IMR-90 (cell line): ENCODE measurements around the gene STEAP1. TPM values are rescaled to one million over a fixed set of nuclear protein-coding genes. Genes with fewer than 3 reads are reported as not detected.
"Not testable (repeated sequence)": the region's sequence is repeated elsewhere in the genome, so short reads cannot be mapped to it uniquely, and the experiment has no call there.

Experiments used
- ATAC-seq: fragments of 200-7000 bp; cut with Tn5 transposase; 2 replicates; pipeline ENCODE4 v1.9.1; 2020; ENCODE audit warnings: low read depth, mild to moderate bottlenecking, moderate library complexity
- BruUV-seq: library from RNA; stranded (reverse); fragments of 400-500 nt; replicated peaks from 2 replicates; lab custom pipeline; 2021; lab: Mats Ljungman, UMichigan
- CTCF ChIA-PET: fragments of 300-600 bp; formaldehyde crosslinking; extraction: SDS; loops from one replicate; lab custom pipeline; 2021; ENCODE audit warnings: antibody characterized with exemption; lab: Yijun Ruan, JAX
- POLR2A ChIA-PET: fragments of 300-600 bp; sonication (Branson Sonifier 250); formaldehyde crosslinking; loops from one replicate; lab custom pipeline; 2022; ENCODE audit warnings: antibody characterized with exemption; ENCODE audit not compliant: unreplicated experiment; lab: Charles Lee
- DNase-seq: peaks from one replicate; pipeline ENCODE4 v3.0.0; 2013
- H2AFZ ChIP-seq: replicated peaks from 2 replicates; pipeline ENCODE3; 2013; ENCODE audit warnings: low read length, mild to moderate bottlenecking; ENCODE audit not compliant: poor library complexity
- H2AK5ac ChIP-seq: 2 replicates; pipeline ENCODE4 v1.6.1; 2013; ENCODE audit warnings: low read depth, low read length, inconsistent platforms
- H2AK9ac ChIP-seq: replicated peaks from 2 replicates; pipeline ENCODE3; 2013; ENCODE audit warnings: mild to moderate bottlenecking, low read depth, low read length, moderate library complexity; ENCODE audit not compliant: poor library complexity
- H2BK120ac ChIP-seq: 2 replicates; pipeline ENCODE4 v1.6.1; 2013; ENCODE audit warnings: low read depth, low read length, inconsistent platforms
- H2BK15ac ChIP-seq: 3 replicates; pipeline ENCODE4 v1.6.1; 2013; ENCODE audit warnings: low read depth, low read length, inconsistent platforms
- H2BK20ac ChIP-seq: 2 replicates; pipeline ENCODE4 v1.6.1; 2013; ENCODE audit warnings: low read depth, mild to moderate bottlenecking, inconsistent platforms, low read length, moderate library complexity
- H2BK5ac ChIP-seq: 2 replicates; pipeline ENCODE4 v1.6.1; 2013; ENCODE audit warnings: mild to moderate bottlenecking, low read depth, low read length, inconsistent platforms; ENCODE audit not compliant: poor library complexity, severe bottlenecking
- H3K14ac ChIP-seq: replicated peaks from 2 replicates; pipeline ENCODE4 v1.6.1; 2013; ENCODE audit warnings: low read depth, low read length, inconsistent platforms
- H3K18ac ChIP-seq: 2 replicates; pipeline ENCODE4 v1.6.1; 2013; ENCODE audit warnings: low read depth, low read length, control low read depth
- H3K23ac ChIP-seq: 2 replicates; pipeline ENCODE4 v1.6.1; 2013; ENCODE audit warnings: low read depth, low read length, inconsistent platforms
- H3K27ac ChIP-seq: 2 replicates; pipeline ENCODE4 v1.5.1; 2013; ENCODE audit warnings: mild to moderate bottlenecking, control low read depth, low read length; ENCODE audit not compliant: insufficient read depth
- H3K27me3 ChIP-seq: 2 replicates; pipeline ENCODE4 v1.6.1; 2013; ENCODE audit warnings: low read length; ENCODE audit not compliant: control insufficient read depth, insufficient read depth
- H3K36me3 ChIP-seq: 2 replicates; pipeline ENCODE4 v1.6.1; 2013; ENCODE audit warnings: low read length, mixed read lengths; ENCODE audit not compliant: control insufficient read depth, insufficient read depth
- H3K4ac ChIP-seq: 2 replicates; pipeline ENCODE4 v1.6.1; 2013; ENCODE audit warnings: low read depth, low read length, inconsistent platforms
- H3K4me1 ChIP-seq: 2 replicates; pipeline ENCODE4 v1.6.1; 2013; ENCODE audit warnings: low read length, mixed read lengths; ENCODE audit not compliant: control insufficient read depth, insufficient read depth
- H3K4me2 ChIP-seq: 2 replicates; pipeline ENCODE4 v1.6.1; 2013; ENCODE audit warnings: low read depth, mild to moderate bottlenecking, control low read depth, low read length, moderate library complexity
- H3K4me3 ChIP-seq: 2 replicates; pipeline ENCODE4 v1.5.1; 2013; ENCODE audit warnings: low read depth, mild to moderate bottlenecking, control low read depth, low read length, moderate library complexity; ENCODE audit not compliant: insufficient read depth
- H3K56ac ChIP-seq: 2 replicates; pipeline ENCODE4 v1.6.1; 2013; ENCODE audit warnings: low read length, inconsistent platforms; ENCODE audit not compliant: insufficient read depth; ENCODE audit errors: extremely low read depth
- H3K79me1 ChIP-seq, 2 experiments: 2 replicates each; pipeline ENCODE4 v1.6.1; 2013; ENCODE audit warnings: low read length in 2 of 2, inconsistent platforms in 1 of 2, low read depth in 1 of 2
- H3K9ac ChIP-seq: 2 replicates; pipeline ENCODE4 v1.6.1; 2013; ENCODE audit warnings: low read depth, low read length, control low read depth
- H3K9me1 ChIP-seq: 2 replicates; pipeline ENCODE4 v1.6.1; 2013; ENCODE audit warnings: low read length, inconsistent platforms; ENCODE audit not compliant: insufficient read depth
- H3K9me3 ChIP-seq: 2 replicates; pipeline ENCODE4 v1.6.1; 2013; ENCODE audit warnings: low read length; ENCODE audit not compliant: control insufficient read depth, insufficient read depth
- H4K20me1 ChIP-seq: 2 replicates; pipeline ENCODE4 v1.6.1; 2013; ENCODE audit warnings: low read length, inconsistent platforms; ENCODE audit not compliant: insufficient read depth
- H4K5ac ChIP-seq: 2 replicates; pipeline ENCODE4 v1.6.1; 2013; ENCODE audit warnings: mild to moderate bottlenecking, low read depth, low read length, control low read depth
- H4K8ac ChIP-seq, 2 experiments: 2 replicates each; pipeline ENCODE4 v1.6.1; 2013; ENCODE audit warnings: low read depth in 2 of 2, low read length in 2 of 2, control low read depth in 1 of 2, inconsistent platforms in 1 of 2
- H4K91ac ChIP-seq: 2 replicates; pipeline ENCODE4 v1.6.1; 2013; ENCODE audit warnings: low read depth, low read length, inconsistent platforms; ENCODE audit not compliant: insufficient read depth
- ELK1 ChIP-seq: fragments of 150-350 bp; IDR thresholded peaks from 2 replicates; pipeline ENCODE4 v1.6.1; 2016; ENCODE audit warnings: low read depth, mild to moderate bottlenecking, low read length, moderate library complexity, borderline replicate concordance
- MAFK ChIP-seq: IDR thresholded peaks from 2 replicates; pipeline ENCODE4 v1.6.1; 2012; ENCODE audit warnings: low read depth, low read length, improper control_type of control experiment
- WGBS, 2 experiments: methylation state at CpG; one replicate each; pipeline versions ENCODE4 v1.1.5 to v1.1.7; 2013; ENCODE audit warnings: missing lambda C conversion rate in 2 of 2; ENCODE audit not compliant: insufficient read length in 1 of 2; ENCODE audit errors: extremely low coverage in 2 of 2; 5-methylcytosine and 5-hydroxymethylcytosine counted together
- dilution Hi-C: fragments of 300-500 bp; cut with HindIII; formaldehyde crosslinking; loops from one replicate; pipeline ENCODE4 v1.14.3; 2018; ENCODE audit warnings: low sequenced_read_pairs; ENCODE audit not compliant: unreplicated experiment
- in situ Hi-C: fragments of 300-500 bp; cut with MboI; formaldehyde crosslinking; loops from 3 replicates; pipeline ENCODE4 v1.14.3; 2019; ENCODE audit warnings: low sequenced_read_pairs, inconsistent platforms, mixed read lengths
- intact Hi-C: fragments of 100-400 bp; cut with micrococcal nuclease; formaldehyde crosslinking; loops from 2 replicates; pipeline ENCODE4 v1.10.0; 2022
- polyA plus RNA-seq, 3 experiments: library from polyadenylated mRNA; depleted of rRNA; stranded (reverse); fragments of >200 nt; gene quantifications; 2 replicates each; pipeline ENCODE4 v1.2.3, GENCODE V29; 2012; ENCODE audit warnings: low replicate concordance in 1 of 3
- total RNA-seq: library from RNA; depleted of rRNA; stranded (reverse); fragments of >200 nt; gene quantifications from 2 replicates; pipeline ENCODE4 v1.2.3, GENCODE V29; 2012

Gene STEAP1
- total and polyA plus RNA-seq, 2 of the 4 experiments (the other 2 are of a cell fraction) = 3.9 to 5.2 TPM

GRCh38 chr7:90181485-90181884, 27.2 kb downstream of the STEAP1 start:
- BruUV-seq = no TSS peak
- no peak overlapping the region for H3K4me3 ChIP-seq
- H3K56ac ChIP-seq = no peak overlapping the region
- no peak overlapping the region for H3K4ac ChIP-seq
- H4K5ac ChIP-seq = no peak overlapping the region
- no peaks in the 10 kb centered on the region for H3K9me3 ChIP-seq
- intact Hi-C loops (no loop called here), dilution Hi-C loops (no loop called here), in situ Hi-C loops (no loop called here)
- no peak overlapping the region for H2BK120ac ChIP-seq
- no peak overlapping the region for H3K27ac ChIP-seq
- H3K36me3 ChIP-seq = no peaks in the 10 kb centered on the region
- no peak overlapping the region for H3K4me2 ChIP-seq
- no peak overlapping the region for H3K9ac ChIP-seq
- H3K9me1 ChIP-seq = no peaks in the 10 kb centered on the region
- no peak for ATAC-seq
- no peaks in the 10 kb centered on the region for H3K27me3 ChIP-seq
- no peak overlapping the region for H4K91ac ChIP-seq
- no peak overlapping the region for H2BK20ac ChIP-seq
- no peak overlapping the region for H2BK5ac ChIP-seq
- no peak overlapping the region for H2AFZ ChIP-seq
- H3K79me1 ChIP-seq = no peaks in the 10 kb centered on the region
- no peak overlapping the region for H4K8ac ChIP-seq
- no peak for DNase-seq
- H3K4me1 ChIP-seq = peaks cover 3% of the 10 kb centered on the region
- H4K20me1 ChIP-seq = no peaks in the 10 kb centered on the region
- TF ChIP-seq MAFK (no peak), ELK1 (no peak)
- no peak overlapping the region for H3K23ac ChIP-seq
- CTCF ChIA-PET = no interaction called here
- no peak overlapping the region for H2AK5ac ChIP-seq
- H2BK15ac ChIP-seq = no peak overlapping the region
- no peak overlapping the region for H3K18ac ChIP-seq
- POLR2A ChIA-PET = no interaction called here
- no peak overlapping the region for H2AK9ac ChIP-seq
- H3K14ac ChIP-seq = no peak overlapping the region

GRCh38 chr7:90186290-90186689, 32.0 kb downstream of the STEAP1 start:
- H4K8ac ChIP-seq, H4K20me1 ChIP-seq, H3K9ac ChIP-seq, H4K91ac ChIP-seq, H3K18ac ChIP-seq, DNase-seq, intact Hi-C loops, H4K5ac ChIP-seq, H3K56ac ChIP-seq, H2BK120ac ChIP-seq, H2AFZ ChIP-seq, H2AK9ac ChIP-seq, POLR2A ChIA-PET, H3K9me1 ChIP-seq, H2BK20ac ChIP-seq, in situ Hi-C loops, H3K4me3 ChIP-seq, H2BK15ac ChIP-seq, ATAC-seq, H3K14ac ChIP-seq, H3K79me1 ChIP-seq, H3K4me2 ChIP-seq, H3K27me3 ChIP-seq, H3K4me1 ChIP-seq, H2AK5ac ChIP-seq, H3K9me3 ChIP-seq, BruUV-seq, dilution Hi-C loops, CTCF ChIA-PET, H3K36me3 ChIP-seq, H3K23ac ChIP-seq, H3K4ac ChIP-seq, H2BK5ac ChIP-seq, H3K27ac ChIP-seq: not testable (repeated sequence)
- WGBS, 2 experiments = no CpG with 5 or more reads among the region's 4 CpGs
